HCT116 (cell line): ENCODE results near the gene TRUB1. TPM values are rescaled to one million over a fixed set of nuclear protein-coding genes. Genes with fewer than 3 reads are reported as not detected.

Source experiments
- ATAC-seq: fragments of 200-7000 bp; cut with Tn5 transposase; 2 replicates; pipeline ENCODE4 v1.9.1; 2020; ENCODE audit warnings: mild to moderate bottlenecking, moderate library complexity
- BruUV-seq: library from RNA; stranded (reverse); fragments of 400-500 nt; replicated peaks from 2 replicates; lab custom pipeline; 2021; lab: Mats Ljungman, UMichigan
- CTCF ChIA-PET: fragments of 300-600 bp; sonication (Branson Sonifier 250); formaldehyde crosslinking; loops from one replicate; lab custom pipeline; 2021; ENCODE audit warnings: antibody characterized with exemption; lab: Charles Lee
- POLR2A ChIA-PET: fragments of 300-600, 350-600 bp; sonication (Branson Sonifier 250); formaldehyde crosslinking; loops from one replicate; lab custom pipeline; 2021; ENCODE audit warnings: antibody characterized with exemption; lab: Charles Lee
- RAD21 ChIA-PET, 2 experiments: fragments of 300-600 bp; sonication (Branson Sonifier 250); formaldehyde crosslinking; loops; one replicate each; lab custom pipeline; 2023; ENCODE audit warnings: low total read pairs in 2 of 2; ENCODE audit not compliant: uncharacterized antibody in 2 of 2, unreplicated experiment in 2 of 2, low non-redundant PET in 1 of 2; lab: Charles Lee
- DNase-seq: peaks from one replicate; pipeline ENCODE4 v3.0.0-alpha.2; 2010; ENCODE audit warnings: low read depth, low spot score
- H2AFZ ChIP-seq: fragments of 200-600 bp; shearing (Covaris generic), sonication (generic); 2 replicates; pipeline ENCODE4 v1.6.1; 2017; ENCODE audit warnings: low read depth, mixed run types, mixed read lengths, antibody characterized with exemption, low read length; ENCODE audit not compliant: poor library complexity, severe bottlenecking
- H3K27ac ChIP-seq: 2 replicates; pipeline ENCODE4 v1.5.1; 2012; ENCODE audit warnings: low read depth, low read length
- H3K27me3 ChIP-seq: fragments of 200-600 bp; sonication (generic); 2 replicates; pipeline ENCODE4 v1.6.1; 2016; ENCODE audit warnings: mixed run types, low read length, mixed read lengths; ENCODE audit not compliant: insufficient read depth
- H3K36me3 ChIP-seq, 2 experiments: fragments of 200-500 bp in 1 of 2; fragments of 200-600 bp in 1 of 2; sonication (Bioruptor generic) in 1 of 2; sonication (generic) in 1 of 2; 2 replicates each; pipeline versions ENCODE4 v1.5.1 to v1.6.1; 2014 to 2016; ENCODE audit warnings: low read length in 2 of 2, inconsistent platforms in 1 of 2, mixed read lengths in 1 of 2, mixed run types in 1 of 2; ENCODE audit not compliant: insufficient read depth in 2 of 2, control insufficient read depth in 1 of 2
- H3K4me1 ChIP-seq, 2 experiments: fragments of 200-600 bp in 1 of 2; sonication (generic) in 1 of 2; 2 replicates each; pipeline versions ENCODE4 v1.5.1 to v1.6.1; 2012 to 2017; ENCODE audit warnings: low read length in 2 of 2, inconsistent platforms in 1 of 2, mild to moderate bottlenecking in 1 of 2, mixed read lengths in 1 of 2, mixed run types in 1 of 2, moderate library complexity in 1 of 2; ENCODE audit not compliant: insufficient read depth in 2 of 2, control insufficient read depth in 1 of 2
- H3K4me2 ChIP-seq: fragments of 200-600 bp; sonication (generic); 2 replicates; pipeline ENCODE4 v1.6.1; 2017; ENCODE audit warnings: mixed run types, low read length, mixed read lengths
- H3K4me3 ChIP-seq, 2 experiments: fragments of 200-600 bp in 1 of 2; sonication (generic) in 1 of 2; replicated peaks in 1 of 2; 2 replicates each; pipeline ENCODE4 v1.5.1; 2011 to 2016; ENCODE audit warnings: low read length in 2 of 2, control low read depth in 1 of 2, low read depth in 1 of 2, mild to moderate bottlenecking in 1 of 2, mixed read lengths in 1 of 2, mixed run types in 1 of 2
- H3K79me2 ChIP-seq: fragments of 200-600 bp; sonication (generic); 2 replicates; pipeline ENCODE4 v1.6.1; 2017; ENCODE audit warnings: mild to moderate bottlenecking, mixed run types, low read length, moderate library complexity, mixed read lengths; ENCODE audit not compliant: insufficient read depth
- H3K9ac ChIP-seq: fragments of 200-600 bp; sonication (generic); 2 replicates; pipeline ENCODE4 v1.6.1; 2016; ENCODE audit warnings: low read length, mixed read lengths
- H3K9me2 ChIP-seq: fragments of 200-600 bp; sonication (generic), shearing (Covaris generic); 2 replicates; pipeline ENCODE4 v1.6.1; 2017; ENCODE audit warnings: mixed run types, mild to moderate bottlenecking, moderate library complexity; ENCODE audit not compliant: insufficient read depth
- H3K9me3 ChIP-seq, 2 experiments: fragments of 200-500 bp in 1 of 2; fragments of 200-600 bp in 1 of 2; sonication (Bioruptor generic) in 1 of 2; sonication (generic) in 1 of 2; 2 replicates each; pipeline ENCODE4 v1.6.1; 2014 to 2017; ENCODE audit warnings: low read length in 2 of 2, mixed read lengths in 2 of 2, inconsistent platforms in 1 of 2, low read depth in 1 of 2, mild to moderate bottlenecking in 1 of 2, mixed run types in 1 of 2, moderate library complexity in 1 of 2; ENCODE audit not compliant: control insufficient read depth in 1 of 2, insufficient read depth in 1 of 2
- H4K20me1 ChIP-seq: fragments of 200-600 bp; sonication (generic), shearing (Covaris generic); 2 replicates; pipeline ENCODE4 v1.6.1; 2017; ENCODE audit warnings: mixed run types, mild to moderate bottlenecking, moderate library complexity; ENCODE audit not compliant: insufficient read depth
- CEBPB ChIP-seq: IDR thresholded peaks from 2 replicates; pipeline ENCODE4 v1.6.1; 2012; ENCODE audit warnings: low read depth
- EGR1 ChIP-seq: IDR thresholded peaks from 2 replicates; pipeline ENCODE4 v1.6.1; 2012; ENCODE audit warnings: low read depth
- ELF1 ChIP-seq: IDR thresholded peaks from 2 replicates; pipeline ENCODE4 v1.6.1; 2012; ENCODE audit warnings: low read depth, borderline replicate concordance
- EZH2 ChIP-seq: fragments of 200-600 bp; sonication (generic); IDR thresholded peaks from 2 replicates; pipeline ENCODE4 v1.6.1; 2017; ENCODE audit warnings: antibody characterized with exemption, mixed run types
- EZH2phosphoT487 ChIP-seq: fragments of 200-600 bp; IDR thresholded peaks from 2 replicates; pipeline ENCODE4 v1.6.1; 2018; ENCODE audit warnings: antibody characterized with exemption, borderline replicate concordance
- FOSL1 ChIP-seq: IDR thresholded peaks from 2 replicates; pipeline ENCODE4 v1.6.1; 2012; ENCODE audit warnings: low read depth
- JUND ChIP-seq: IDR thresholded peaks from 2 replicates; pipeline ENCODE4 v1.6.1; 2012
- POLR2A ChIP-seq: IDR thresholded peaks from 2 replicates; pipeline ENCODE4 v1.7.0; 2011; ENCODE audit warnings: borderline replicate concordance; ENCODE audit not compliant: insufficient read depth, insufficient read length; ENCODE audit errors: extremely low read depth
- POLR2AphosphoS5 ChIP-seq: IDR thresholded peaks from 2 replicates; pipeline ENCODE4 v1.6.1; 2011; ENCODE audit warnings: mild to moderate bottlenecking, low read depth, low read length, moderate library complexity
- RAD21 ChIP-seq: IDR thresholded peaks from 2 replicates; pipeline ENCODE4 v1.6.1; 2012; ENCODE audit warnings: low read depth, mild to moderate bottlenecking
- SIN3A ChIP-seq: IDR thresholded peaks from 2 replicates; pipeline ENCODE4 v1.6.1; 2012; ENCODE audit warnings: low read depth
- SRF ChIP-seq: IDR thresholded peaks from 2 replicates; pipeline ENCODE4 v1.6.1; 2012; ENCODE audit warnings: low read depth
- YY1 ChIP-seq: IDR thresholded peaks from 2 replicates; pipeline ENCODE4 v1.6.1; 2011; ENCODE audit warnings: low read length, low read depth, moderate library complexity, mild to moderate bottlenecking; ENCODE audit not compliant: insufficient replicate concordance; ENCODE audit errors: extremely low read depth
- ZFX ChIP-seq: fragments of 450-650 bp; IDR thresholded peaks from 2 replicates; pipeline ENCODE4 v1.6.1; 2017
- ZNF274 ChIP-seq: fragments of 200-500 bp; sonication (Bioruptor generic); IDR thresholded peaks from 2 replicates; pipeline ENCODE4 v1.6.1; 2014; ENCODE audit warnings: mild to moderate bottlenecking, low read depth, low read length, inconsistent platforms
- intact Hi-C: fragments of 100-400 bp; cut with micrococcal nuclease; formaldehyde crosslinking; loops from 2 replicates; pipeline ENCODE4 v1.10.0; 2022
- total RNA-seq: library from RNA; stranded (reverse); gene quantifications from one replicate; pipeline ENCODE4 v1.2.1, GENCODE V29; 2021; ENCODE audit not compliant: unreplicated experiment
- TF ChIP-seq, protein P1 (sequence below): IDR thresholded peaks from 2 replicates; pipeline ENCODE4 v1.6.1; 2012; ENCODE audit warnings: low read depth
- TF ChIP-seq, protein P2 (sequence below), 3 experiments: fragments of 200-600 bp in 1 of 3; sonication (generic) in 1 of 3; IDR thresholded peaks in 2 of 3; conservative IDR thresholded peaks in 1 of 3; 2 replicates each; pipeline ENCODE4 v1.5.1; 2012 to 2017; ENCODE audit warnings: low read depth in 2 of 3, low read length in 2 of 3, antibody characterized with exemption in 1 of 3, borderline replicate concordance in 1 of 3, control low read depth in 1 of 3, mild to moderate bottlenecking in 1 of 3, mixed read lengths in 1 of 3, mixed run types in 1 of 3, moderate library complexity in 1 of 3; ENCODE audit not compliant: insufficient read depth in 1 of 3
- TF ChIP-seq, protein P3 (sequence below): IDR thresholded peaks from 2 replicates; pipeline ENCODE4 v1.6.1; 2011; ENCODE audit warnings: mild to moderate bottlenecking, low read length, moderate library complexity; ENCODE audit not compliant: insufficient replicate concordance; ENCODE audit errors: extremely low read depth
- TF ChIP-seq, protein P4 (sequence below): IDR thresholded peaks from 2 replicates; pipeline ENCODE4 v1.6.1; 2012

TRUB1 gene
- total RNA-seq, 1 experiment from 2014 or later: 44.1 TPM

DNA sequence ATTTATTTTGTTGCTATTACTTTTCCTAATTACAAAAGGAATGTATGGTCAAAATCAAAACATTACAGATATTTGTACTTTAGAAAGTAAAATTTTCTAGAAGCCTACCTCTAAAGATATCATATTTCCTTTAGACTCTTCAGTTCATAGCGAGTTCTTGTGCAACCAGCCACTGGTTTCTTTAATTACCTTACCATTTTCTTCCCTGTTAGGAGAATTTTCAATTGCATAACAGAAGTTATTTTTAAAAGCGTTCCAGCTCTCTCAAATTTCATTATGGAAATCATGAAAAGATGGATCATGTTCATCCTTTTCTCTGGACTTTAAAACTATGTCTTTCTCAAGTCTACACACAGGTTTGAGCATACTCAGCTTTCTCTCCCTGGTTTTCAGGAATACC is 5.0 kb upstream of the TRUB1 start:
- no peaks in the 10 kb centered on the region for H3K9me2 ChIP-seq
- no peak overlapping the region for H2AFZ ChIP-seq
- no peak overlapping the region for H3K27ac ChIP-seq
- CTCF ChIA-PET: no interaction called here
- H3K79me2 ChIP-seq: no peaks in the 10 kb centered on the region
- RAD21 ChIA-PET: no interaction called here
- TF ChIP-seq ZFX (no peak), EGR1 (no peak), POLR2A (no peak), JUND (no peak), FOSL1 (no peak), EZH2 (no peak), RAD21 (no peak), SRF (no peak), CEBPB (no peak), EZH2phosphoT487 (no peak), ELF1 (no peak), SIN3A (no peak), ZNF274 (no peak), POLR2AphosphoS5 (no peak), YY1 (no peak)
- TF ChIP-seq, protein P1, sequence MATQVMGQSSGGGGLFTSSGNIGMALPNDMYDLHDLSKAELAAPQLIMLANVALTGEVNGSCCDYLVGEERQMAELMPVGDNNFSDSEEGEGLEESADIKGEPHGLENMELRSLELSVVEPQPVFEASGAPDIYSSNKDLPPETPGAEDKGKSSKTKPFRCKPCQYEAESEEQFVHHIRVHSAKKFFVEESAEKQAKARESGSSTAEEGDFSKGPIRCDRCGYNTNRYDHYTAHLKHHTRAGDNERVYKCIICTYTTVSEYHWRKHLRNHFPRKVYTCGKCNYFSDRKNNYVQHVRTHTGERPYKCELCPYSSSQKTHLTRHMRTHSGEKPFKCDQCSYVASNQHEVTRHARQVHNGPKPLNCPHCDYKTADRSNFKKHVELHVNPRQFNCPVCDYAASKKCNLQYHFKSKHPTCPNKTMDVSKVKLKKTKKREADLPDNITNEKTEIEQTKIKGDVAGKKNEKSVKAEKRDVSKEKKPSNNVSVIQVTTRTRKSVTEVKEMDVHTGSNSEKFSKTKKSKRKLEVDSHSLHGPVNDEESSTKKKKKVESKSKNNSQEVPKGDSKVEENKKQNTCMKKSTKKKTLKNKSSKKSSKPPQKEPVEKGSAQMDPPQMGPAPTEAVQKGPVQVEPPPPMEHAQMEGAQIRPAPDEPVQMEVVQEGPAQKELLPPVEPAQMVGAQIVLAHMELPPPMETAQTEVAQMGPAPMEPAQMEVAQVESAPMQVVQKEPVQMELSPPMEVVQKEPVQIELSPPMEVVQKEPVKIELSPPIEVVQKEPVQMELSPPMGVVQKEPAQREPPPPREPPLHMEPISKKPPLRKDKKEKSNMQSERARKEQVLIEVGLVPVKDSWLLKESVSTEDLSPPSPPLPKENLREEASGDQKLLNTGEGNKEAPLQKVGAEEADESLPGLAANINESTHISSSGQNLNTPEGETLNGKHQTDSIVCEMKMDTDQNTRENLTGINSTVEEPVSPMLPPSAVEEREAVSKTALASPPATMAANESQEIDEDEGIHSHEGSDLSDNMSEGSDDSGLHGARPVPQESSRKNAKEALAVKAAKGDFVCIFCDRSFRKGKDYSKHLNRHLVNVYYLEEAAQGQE: no peak
- TF ChIP-seq, protein P2, sequence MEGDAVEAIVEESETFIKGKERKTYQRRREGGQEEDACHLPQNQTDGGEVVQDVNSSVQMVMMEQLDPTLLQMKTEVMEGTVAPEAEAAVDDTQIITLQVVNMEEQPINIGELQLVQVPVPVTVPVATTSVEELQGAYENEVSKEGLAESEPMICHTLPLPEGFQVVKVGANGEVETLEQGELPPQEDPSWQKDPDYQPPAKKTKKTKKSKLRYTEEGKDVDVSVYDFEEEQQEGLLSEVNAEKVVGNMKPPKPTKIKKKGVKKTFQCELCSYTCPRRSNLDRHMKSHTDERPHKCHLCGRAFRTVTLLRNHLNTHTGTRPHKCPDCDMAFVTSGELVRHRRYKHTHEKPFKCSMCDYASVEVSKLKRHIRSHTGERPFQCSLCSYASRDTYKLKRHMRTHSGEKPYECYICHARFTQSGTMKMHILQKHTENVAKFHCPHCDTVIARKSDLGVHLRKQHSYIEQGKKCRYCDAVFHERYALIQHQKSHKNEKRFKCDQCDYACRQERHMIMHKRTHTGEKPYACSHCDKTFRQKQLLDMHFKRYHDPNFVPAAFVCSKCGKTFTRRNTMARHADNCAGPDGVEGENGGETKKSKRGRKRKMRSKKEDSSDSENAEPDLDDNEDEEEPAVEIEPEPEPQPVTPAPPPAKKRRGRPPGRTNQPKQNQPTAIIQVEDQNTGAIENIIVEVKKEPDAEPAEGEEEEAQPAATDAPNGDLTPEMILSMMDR (IDR thresholded peaks at IDR 0.05 in 2 of 3, conservative IDR thresholded peaks at IDR 0.05 in 1 of 3; ENCODE audit: borderline replicate concordance in 1 of 3, insufficient read depth in 1 of 3, low read depth in 2 of 3, low read length in 2 of 3): no peak
- TF ChIP-seq, protein P3, sequence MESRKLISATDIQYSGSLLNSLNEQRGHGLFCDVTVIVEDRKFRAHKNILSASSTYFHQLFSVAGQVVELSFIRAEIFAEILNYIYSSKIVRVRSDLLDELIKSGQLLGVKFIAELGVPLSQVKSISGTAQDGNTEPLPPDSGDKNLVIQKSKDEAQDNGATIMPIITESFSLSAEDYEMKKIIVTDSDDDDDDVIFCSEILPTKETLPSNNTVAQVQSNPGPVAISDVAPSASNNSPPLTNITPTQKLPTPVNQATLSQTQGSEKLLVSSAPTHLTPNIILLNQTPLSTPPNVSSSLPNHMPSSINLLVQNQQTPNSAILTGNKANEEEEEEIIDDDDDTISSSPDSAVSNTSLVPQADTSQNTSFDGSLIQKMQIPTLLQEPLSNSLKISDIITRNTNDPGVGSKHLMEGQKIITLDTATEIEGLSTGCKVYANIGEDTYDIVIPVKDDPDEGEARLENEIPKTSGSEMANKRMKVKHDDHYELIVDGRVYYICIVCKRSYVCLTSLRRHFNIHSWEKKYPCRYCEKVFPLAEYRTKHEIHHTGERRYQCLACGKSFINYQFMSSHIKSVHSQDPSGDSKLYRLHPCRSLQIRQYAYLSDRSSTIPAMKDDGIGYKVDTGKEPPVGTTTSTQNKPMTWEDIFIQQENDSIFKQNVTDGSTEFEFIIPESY: no peak
- TF ChIP-seq, protein P4, sequence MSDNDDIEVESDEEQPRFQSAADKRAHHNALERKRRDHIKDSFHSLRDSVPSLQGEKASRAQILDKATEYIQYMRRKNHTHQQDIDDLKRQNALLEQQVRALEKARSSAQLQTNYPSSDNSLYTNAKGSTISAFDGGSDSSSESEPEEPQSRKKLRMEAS: no peak
- POLR2A ChIA-PET: no interaction called here
- H4K20me1 ChIP-seq: no peaks in the 10 kb centered on the region
- no peak overlapping the region for H3K4me3 ChIP-seq
- H3K4me1 ChIP-seq: no peaks in the 10 kb centered on the region
- H3K36me3 ChIP-seq: no peaks in the 10 kb centered on the region
- peaks cover 0 to 5% of the 10 kb centered on the region in 2 experiments; a peak in 2 of 4 replicates for H3K9me3 ChIP-seq
- no peak for ATAC-seq
- H3K9ac ChIP-seq: no peak overlapping the region
- H3K27me3 ChIP-seq: no peaks in the 10 kb centered on the region
- no peak for DNase-seq
- intact Hi-C loops: no loop called here
- H3K4me2 ChIP-seq: no peak overlapping the region
- BruUV-seq: no TSS peak
